GM19240 (cell line): Measurements from ENCODE around the gene TMEM167A.

ENCODE experiments used
- DNase-seq: peaks from one replicate; pipeline ENCODE4 v3.0.0; 2011; ENCODE audit warnings: low spot score; ENCODE audit not compliant: insufficient read length

The TMEM167A gene, protein sequence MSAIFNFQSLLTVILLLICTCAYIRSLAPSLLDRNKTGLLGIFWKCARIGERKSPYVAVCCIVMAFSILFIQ

DNA sequence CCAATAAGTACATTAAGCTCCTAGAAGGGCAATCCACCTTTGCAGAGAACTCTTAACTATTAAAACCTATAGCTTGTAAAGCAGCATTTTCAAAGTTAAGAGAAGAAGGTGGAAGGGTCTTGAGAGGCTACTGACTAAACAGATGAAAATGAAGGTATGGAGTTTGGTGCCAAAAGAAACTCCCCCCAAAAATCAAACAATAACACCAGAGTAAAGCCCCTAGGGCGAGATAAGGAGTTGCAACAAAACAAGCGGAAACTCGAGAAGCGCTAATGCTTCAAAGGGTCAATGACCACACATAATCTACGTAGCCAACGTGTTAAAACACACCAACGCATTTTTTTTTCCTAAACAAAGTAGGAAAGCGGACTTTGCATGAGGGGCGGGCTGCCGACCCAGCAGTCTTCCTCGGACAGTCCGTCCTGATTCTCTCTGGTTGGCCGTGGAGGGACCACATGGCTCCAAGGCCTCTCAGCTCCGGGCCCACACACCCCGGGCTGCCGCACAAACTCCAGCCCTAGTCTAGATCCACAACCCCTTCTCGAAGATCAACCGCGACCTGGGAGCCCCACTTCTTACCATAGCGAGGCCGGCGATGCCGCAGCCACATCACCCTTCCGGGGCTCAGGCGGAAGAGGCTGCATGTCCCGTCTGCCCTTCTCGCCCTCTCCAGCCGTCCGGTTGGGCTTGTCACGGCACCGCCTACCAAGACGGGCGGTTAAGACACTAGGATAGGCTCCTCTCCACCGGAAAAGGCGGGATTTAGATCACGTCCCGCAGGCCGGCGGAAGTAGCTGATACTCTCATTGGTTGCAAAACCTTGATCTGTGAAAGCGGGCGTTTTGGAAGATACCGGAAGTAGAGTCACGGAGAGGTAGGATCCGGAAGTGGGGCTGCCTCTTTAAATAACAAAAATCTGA is at the start of gene TMEM167A, which contains the start of gene XRCC4:
Gene TMEM167A, minus strand, starts transcription at position 653 of the 920 bp plus-strand sequence. Its CDS starts 71 bp downstream, at position 582.
Gene XRCC4, plus strand, starts transcription at position 806 of the 920 bp plus-strand sequence. CDS start 27,373 bp downstream, outside the sequence.
- peak; percentile 80 for DNase-seq

DNA sequence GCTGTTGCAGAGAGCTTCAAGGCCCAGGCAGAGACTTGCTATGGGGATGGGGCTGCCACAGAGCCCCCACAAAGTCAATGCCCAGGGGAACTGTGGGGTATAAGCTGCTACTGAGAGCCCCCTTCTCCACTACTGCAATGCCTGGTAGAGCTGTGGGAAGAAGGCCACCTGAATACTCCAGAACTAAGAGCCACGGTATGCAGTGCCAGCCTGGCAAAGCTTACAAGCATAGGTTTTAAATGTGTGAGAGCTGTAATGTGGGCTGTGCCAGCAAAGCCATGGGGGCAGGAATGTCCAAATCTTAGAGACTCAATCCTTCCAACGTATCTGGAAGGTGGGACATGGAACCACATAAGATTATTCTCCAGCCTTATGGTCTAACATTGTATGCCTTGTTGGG is 49.3 kb upstream of the TMEM167A start:
- no peak for DNase-seq

DNA sequence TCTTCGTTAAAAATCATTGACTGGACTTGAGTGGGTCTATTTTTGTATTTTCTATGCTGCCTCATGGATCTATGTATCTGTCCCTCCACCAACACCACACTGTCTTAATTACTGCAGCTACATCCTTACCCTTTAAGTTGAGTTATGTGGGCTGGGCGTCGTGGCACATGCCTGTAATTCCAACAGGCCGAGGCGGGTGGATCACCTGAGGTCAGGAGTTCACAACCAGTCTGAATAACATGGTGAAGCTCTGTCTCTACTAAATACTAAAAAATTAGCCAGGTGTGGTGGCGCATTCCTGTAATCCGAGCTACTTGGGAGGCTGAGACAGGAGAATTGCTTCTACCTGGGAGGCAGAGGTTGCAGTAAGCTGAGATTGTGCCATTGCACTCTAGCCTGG is 48.4 kb upstream of the TMEM167A start:
- DNase-seq = no peak

DNA sequence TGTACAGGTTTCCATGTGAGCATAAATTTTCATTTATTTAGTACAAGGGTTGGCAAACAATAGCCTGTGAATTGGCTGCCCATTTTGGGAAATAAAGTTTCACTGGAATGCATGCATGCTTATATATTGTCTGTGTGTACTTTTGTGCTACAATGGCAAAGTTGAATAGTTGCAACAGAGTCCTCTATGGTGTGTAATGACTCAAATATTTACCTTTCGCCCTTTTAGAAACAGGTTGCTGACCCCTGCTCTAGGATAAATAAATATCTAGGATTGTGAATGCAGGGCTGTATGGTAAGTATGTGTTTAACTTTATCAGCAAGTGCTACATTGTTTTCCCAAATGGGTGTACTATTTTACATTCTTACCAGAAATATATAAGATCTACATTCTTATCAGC is 47.4 kb upstream of the TMEM167A start:
- no peak for DNase-seq

DNA sequence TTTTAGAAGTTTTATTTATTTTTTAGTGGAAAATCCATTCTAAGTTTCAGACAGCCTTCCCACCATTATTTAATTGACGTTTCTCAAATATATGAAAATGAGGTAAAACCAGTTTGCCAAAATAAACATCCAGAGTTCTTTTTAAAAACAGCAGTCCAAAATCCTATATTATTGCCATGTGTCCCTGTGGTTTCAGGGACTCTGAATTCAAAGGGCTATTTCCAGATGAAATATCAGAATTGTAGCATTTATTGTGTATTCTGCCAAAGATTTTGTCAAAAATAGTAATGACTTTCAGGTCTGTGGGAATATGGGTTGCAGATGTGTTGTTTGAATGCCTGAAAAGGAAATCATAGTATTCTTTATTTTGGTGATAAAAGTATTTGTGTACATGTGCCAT is 41.8 kb upstream of the TMEM167A start:
- DNase-seq = no peak

DNA sequence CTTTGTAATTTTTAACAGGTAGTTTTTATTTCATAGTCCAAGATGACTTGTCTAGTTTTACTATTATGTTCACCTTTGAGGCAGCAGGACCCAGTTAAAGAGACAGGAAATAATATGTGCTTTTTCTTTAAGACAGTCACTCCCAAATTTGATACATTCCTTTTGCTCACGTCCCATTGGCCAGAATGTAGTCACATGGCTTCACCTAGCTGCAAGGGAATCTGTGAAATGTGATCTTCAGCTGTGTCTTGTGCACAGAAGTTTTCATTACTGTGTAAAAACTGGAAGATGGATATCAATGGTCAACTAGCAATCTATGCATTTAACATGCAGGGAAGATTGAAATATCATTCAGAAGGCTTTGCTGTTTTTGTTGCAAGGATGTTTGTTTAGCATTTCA is 41.3 kb upstream of the TMEM167A start:
- DNase-seq = no peak

DNA sequence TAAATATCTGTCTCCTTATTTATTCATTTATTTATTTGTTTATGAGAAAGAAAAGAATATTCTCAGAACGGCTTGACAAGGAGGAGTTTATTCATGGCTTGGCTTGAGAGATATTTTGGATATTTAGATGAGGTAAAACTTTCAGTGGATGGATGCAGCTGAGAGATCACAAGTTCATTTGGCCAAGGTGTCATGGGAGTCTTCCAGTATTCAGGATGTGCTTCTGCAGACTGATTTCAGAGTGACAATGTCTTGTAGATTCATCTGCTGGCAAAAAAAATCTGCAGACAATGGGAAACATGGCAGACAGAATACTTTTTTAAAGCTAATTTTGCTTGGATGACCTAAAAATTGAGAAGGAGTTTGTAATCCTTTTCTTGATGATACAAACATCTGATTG is 38.6 kb upstream of the TMEM167A start:
- DNase-seq = no peak

DNA sequence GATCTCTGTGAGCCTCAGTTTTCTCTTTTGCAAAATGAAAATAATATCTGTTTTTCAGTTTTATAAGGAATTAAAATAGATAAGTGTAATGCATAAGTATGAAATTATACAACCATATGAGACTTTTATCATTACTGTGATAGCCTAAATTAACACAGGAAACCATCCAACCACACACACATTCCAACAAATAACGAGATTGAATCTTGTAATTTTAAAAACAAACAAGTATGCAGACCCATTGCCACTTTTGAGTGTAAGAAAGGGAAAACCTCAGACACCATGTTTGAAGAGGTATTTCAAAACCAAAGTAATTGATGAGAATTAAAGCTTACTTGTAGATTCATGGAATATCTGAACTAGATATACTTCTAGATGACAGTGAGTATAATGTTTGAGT is 32.2 kb upstream of the TMEM167A start:
- no peak for DNase-seq

DNA sequence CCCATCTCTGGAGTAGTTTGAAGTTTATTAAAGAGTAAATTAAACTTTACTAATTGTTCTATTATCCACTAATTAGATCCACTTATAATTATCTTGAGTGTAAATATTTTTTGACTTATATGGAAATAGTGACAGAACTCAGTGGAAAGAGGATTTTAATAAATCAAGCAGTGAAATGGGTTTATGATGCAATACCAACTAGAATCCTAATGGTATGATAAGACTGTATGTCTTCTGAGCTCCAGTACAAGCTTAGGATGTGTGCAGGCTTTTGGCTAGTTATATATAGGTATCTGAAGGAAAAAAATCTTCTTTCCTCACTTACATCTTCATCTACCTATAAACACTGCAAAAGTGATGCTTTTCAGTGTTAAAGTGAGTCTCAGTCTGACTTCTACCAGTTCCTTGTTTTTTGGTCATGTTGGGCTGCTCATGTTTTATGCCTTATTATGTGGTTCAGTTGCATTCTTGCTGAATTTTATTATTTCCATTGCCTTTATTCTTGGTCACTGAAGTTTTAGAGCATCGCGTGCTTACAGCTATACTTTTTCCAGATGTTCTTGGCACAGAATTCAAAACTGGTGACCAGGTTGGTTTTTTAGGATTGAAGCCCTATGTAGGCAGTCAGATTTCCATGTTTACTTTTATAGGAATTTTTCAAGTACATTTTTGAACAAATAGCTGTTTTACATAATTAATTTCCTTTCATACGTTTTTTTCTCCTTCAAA is 30.7 kb upstream of the TMEM167A start:
- no peak for DNase-seq

DNA sequence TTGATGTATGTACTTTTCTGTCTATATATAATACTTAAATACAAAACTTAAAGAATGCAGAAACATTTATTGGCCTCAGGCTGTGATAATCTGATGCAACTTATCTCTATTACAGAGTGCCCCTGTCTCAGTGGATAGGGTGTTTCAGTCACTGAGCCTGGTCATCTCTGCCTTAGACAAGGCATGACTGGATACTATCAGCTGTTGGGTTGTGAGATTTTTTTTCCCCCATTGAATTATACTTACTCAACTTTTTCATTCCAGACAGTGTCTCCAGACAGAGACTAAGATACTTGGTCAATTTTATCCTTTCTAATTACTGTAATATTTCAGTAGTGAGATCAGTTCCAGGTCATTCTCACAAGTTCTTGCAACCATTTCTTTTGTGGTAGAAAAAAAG is 26.8 kb upstream of the TMEM167A start:
- DNase-seq = no peak

DNA sequence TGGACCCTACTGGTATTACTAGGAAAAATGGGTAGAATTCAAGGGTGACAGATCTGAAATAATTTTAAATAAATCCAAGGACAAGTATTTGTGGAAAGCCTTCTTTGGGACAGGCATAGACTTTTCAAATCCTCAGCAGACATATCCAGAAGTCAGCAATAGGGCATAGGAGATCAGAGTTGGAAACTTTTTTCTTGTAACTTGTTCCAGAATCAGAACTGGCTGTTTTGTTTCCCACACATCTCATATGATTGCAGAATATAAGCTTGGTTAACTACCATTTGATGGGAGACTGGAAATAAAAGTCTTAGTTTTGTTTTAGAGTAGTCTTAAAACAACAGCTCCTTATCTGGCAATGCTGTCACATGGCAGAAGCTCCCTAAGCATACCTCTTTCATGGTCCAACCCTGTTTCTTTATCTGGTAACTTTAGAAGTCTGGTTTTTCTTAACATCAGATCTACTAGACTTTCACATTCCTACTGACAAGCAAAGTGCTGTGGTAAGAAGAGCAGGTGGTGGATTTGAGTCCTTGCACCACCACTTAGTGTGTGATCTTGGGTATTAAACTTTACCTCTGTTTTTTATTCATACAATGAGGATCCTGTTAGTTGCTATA is 25.3 kb upstream of the TMEM167A start:
- DNase-seq = no peak

DNA sequence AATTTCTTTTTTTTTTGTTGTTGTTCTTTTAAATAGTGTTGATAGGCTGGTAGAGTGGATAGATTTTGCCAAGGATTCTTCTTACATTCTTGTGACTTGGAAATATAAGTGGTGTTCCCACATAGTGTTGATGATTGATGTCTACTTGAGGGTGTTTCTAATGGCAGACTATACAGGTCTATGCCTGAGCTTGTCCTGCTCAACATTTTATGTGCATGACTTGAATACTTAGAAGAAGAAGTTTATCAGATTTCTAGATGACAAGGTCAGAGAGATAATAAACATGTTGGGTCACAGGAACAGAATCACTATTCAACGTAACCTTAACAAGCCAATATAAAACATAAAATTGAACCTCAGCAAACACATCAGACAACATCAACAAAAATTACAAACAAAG is 24.3 kb upstream of the TMEM167A start:
- DNase-seq = no peak

DNA sequence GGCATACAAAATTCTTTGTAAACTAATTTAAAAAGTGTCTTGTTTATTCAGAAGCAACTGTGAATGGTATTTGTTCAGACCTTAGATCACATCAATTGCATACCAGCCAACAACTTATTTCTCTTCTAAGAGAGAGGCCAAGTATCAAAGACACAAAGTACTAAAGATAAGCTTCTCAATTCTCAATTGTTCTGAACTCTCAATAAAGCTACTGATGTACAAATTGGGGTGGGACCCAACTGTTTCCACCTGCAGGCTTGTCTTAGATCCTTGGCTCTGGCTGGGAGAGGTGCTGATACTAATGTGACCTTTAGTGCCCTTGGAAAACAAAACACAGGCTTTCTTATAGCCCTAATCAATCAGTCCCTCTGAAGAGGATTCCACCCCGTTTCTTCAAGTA is 22.3 kb upstream of the TMEM167A start:
- DNase-seq = no peak

DNA sequence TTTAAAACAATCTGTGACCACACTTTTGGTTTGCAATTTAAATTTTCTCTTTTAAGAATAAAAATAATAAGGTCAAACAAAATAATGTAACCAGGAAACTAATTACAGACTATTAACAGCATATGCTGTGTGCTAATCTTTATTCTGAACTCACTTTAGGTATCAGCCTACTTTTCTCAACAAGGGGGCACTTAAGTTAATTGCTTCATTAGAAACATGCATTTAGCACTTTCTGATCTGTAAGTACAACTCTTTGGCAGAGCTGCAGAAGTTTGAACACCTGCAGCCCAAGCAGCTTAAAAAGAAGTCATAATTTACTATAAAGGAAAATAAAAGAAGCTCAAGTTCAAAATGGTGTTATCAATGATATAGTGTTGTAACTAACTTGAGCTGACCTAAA is 21.8 kb upstream of the TMEM167A start:
- DNase-seq = no peak

DNA sequence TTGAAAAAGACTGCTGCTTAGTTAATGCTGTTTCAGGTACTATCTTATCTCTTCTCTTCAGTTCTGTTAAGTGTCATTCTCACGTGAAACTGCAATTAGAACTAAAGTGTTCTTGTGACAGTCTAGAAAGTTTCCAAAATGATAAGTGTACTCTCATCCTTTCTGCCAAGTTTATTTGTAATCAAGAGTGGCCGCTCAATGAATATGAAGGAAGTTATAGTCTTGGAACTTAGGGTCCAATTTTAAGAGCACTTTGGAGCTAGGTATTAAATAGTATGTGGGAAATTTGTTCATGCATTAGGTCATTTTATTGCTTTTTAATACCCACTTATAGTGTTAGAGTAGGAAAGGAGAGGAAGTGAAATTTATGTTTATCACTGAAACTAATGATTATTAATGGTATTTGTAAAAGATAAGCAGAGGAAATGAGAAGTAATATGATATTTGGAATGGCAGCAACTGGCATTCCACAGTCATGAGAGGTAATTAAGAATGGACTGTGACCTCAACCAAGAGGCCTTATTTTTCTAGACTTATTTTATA is 20.6 kb upstream of the TMEM167A start:
- DNase-seq = no peak

DNA sequence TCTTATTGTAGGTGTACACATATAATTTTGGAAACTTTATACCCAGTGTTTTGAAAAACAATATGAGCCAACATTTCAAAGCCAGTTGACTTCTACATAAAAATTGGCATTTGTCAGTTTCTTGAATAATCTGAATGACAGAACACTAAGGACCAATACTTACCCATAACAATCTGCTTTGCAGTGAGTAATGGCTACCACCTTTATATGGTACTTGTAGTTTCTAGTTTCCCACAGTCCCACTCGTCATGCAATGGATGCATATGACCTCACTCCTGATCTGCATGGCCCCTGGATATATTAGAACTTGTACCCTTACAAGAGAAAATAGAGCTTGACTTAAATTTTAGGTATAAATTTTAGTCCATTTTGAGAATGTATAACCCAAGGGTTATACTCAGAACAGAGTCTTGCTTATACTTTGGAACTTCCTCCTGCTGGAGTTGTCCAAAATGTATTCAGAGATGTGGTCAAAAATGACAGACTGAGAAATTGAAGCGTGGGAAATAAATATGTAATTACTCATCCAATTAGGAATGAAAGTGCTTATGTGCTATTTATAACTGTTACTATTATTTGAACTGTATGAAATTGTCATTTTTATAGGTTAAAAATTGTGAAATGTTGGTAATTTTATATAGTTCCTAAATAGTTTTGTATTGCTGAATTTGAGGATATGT is 19.6 kb upstream of the TMEM167A start:
- no peak for DNase-seq

DNA sequence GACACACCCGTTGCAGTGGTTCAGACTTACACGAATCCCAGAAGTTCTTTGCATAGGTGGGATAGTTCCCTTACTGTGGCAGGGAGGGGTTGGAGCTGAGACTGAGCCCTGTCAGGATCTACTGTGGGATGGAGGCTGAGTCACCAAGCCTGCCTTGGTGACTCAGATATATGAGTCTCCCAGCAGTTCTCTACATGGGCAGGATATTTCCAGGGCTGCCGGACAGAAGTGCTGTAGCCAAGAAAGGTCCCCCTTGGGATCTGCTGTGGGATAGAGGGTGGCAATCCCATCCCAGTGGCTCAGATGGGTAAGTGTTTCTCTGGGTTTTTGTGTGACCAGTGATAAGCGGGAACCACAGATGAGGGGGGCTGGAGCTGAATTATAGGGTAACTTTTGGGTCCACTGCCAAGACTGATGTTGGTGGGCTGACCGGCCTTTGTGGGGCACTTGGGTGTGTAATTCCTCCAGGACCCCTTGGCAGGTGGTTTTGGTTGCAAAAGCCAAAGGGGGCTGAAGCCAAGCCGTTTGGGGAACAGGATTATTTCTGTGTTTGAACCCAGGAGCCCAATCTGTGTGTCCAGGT is 18.9 kb upstream of the TMEM167A start:
- DNase-seq = no peak

DNA sequence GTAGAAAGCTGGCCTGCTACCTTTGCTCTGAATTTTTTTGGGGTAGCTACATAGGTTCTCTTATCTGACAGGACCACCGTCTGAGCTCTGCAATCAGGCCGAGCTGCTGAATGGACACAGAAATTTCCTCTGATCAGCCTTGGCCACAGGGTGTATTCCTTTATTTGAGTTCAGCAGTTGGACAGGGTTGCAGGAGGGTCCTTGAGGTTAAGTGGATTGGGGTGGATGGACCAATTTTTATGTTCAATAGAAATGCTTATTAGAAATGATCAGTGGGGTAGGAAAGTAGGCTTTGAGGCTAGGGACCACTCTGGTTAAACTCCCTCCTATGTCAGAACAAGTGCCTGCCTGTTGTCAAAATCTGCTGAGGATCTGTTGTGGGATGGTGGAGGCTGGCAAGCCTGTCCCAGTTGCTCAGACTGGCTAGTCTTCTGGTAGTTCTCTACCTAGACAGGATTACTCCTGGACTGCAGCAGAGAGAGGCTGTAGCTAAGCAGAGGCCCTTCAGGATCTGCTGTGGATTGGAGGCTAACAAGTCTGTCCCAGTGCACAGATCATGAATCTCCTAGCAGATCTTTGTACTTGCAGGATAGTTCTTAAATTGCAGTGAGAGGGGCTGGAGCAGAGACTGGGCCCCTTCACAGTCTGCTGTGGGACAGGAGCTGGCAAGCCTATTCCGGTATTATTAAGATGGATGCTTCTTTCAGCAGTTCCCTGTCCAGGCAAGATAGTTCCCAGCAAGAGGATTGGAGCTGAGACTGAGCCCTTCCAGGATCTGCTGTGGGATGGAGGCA is 18.2 kb upstream of the TMEM167A start:
- no peak for DNase-seq

DNA sequence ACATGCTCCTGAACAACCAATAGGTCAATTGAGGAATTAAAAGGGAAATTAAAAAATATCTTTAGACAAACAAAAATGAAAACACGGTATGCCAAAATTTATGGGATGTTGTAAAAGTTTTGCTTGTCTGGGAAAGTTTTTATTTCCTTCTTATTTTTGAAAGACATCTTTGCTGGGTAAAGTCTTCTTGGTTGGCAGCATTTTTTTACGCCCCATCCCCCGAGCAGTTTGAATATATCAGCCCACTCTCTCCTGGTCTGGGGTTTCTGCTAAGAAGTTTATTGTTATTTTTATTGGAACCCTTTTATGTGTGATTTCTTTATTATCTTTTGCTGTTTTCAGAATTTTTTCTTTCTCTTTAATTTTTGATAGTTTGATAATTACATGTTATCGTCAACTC is 16.5 kb upstream of the TMEM167A start:
- DNase-seq = no peak

DNA sequence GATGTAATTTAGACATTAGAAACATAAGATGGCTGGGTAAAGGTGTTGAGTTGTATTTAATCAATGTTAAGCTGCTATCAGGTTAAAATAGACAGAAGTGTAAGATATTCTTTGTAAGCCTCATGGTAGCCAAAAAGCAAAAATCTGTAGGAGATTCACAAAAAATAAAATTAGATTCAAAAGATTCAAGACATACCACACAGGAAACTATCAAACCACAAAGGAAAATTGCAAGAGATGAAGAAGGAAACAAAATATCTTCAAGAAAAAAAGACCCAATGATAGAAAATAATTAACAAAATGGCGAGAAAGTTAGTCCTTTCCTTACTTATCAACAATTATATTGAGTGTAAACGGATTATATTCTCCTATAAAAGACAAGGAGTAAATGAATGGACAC is 15.4 kb upstream of the TMEM167A start:
- no peak for DNase-seq
